WTC11 (cell line): Measurements from ENCODE around the gene TTN. TPM values are rescaled to one million over a fixed set of nuclear protein-coding genes. Genes with fewer than 3 reads are reported as not detected.

Source experiments
- ATAC-seq: fragments of 200-7000 bp; cut with Tn5 transposase; 2 replicates; pipeline ENCODE4 v1.10.0; 2021; ENCODE audit warnings: mild to moderate bottlenecking, moderate library complexity
- CTCF ChIA-PET: fragments of 300-600 bp; sonication (Branson Sonifier 250); formaldehyde crosslinking; loops from one replicate; lab custom pipeline; 2021; ENCODE audit warnings: antibody characterized with exemption; lab: Charles Lee
- POLR2A ChIA-PET: fragments of 350-600 bp; sonication (Branson Sonifier 250); formaldehyde crosslinking; loops from one replicate; lab custom pipeline; 2021; ENCODE audit warnings: antibody characterized with exemption; lab: Charles Lee
- DNase-seq: peaks from one replicate; pipeline ENCODE4 v3.0.0; 2021; ENCODE audit warnings: low spot score
- H3K27ac Mint-ChIP-seq: 2 replicates; pipeline ENCODE4 v1.8.0; 2021; ENCODE audit warnings: mixed read lengths
- H3K27me3 Mint-ChIP-seq: 2 replicates; pipeline ENCODE4 v1.8.0; 2021; ENCODE audit warnings: low read depth, mild to moderate bottlenecking, moderate library complexity, mixed read lengths
- H3K36me3 Mint-ChIP-seq: 2 replicates; pipeline ENCODE4 v1.8.0; 2021; ENCODE audit warnings: mixed read lengths
- H3K4me1 Mint-ChIP-seq: 2 replicates; pipeline ENCODE4 v1.8.0; 2022; ENCODE audit warnings: mixed read lengths
- H3K4me3 Mint-ChIP-seq: 2 replicates; pipeline ENCODE4 v1.8.0; 2021; ENCODE audit warnings: mild to moderate bottlenecking, moderate library complexity, mixed read lengths
- H3K9me3 Mint-ChIP-seq: 2 replicates; pipeline ENCODE4 v1.8.0; 2021; ENCODE audit warnings: mixed read lengths
- ATF1 ChIP-seq: sonication (generic); formaldehyde crosslinking; IDR thresholded peaks from 2 replicates; pipeline ENCODE4 v1.8.1; 2023; ENCODE audit warnings: mild to moderate bottlenecking, moderate library complexity, missing genetic modification reagents
- ATF3 ChIP-seq: sonication (generic); formaldehyde crosslinking; conservative IDR thresholded peaks from 2 replicates; pipeline ENCODE4 v1.8.1; 2022; ENCODE audit warnings: mild to moderate bottlenecking, missing genetic modification reagents
- CREM ChIP-seq: sonication (generic); formaldehyde crosslinking; IDR thresholded peaks from 2 replicates; pipeline ENCODE4 v1.8.1; 2022; ENCODE audit warnings: mild to moderate bottlenecking, missing genetic modification reagents, moderate library complexity
- ELF4 ChIP-seq: sonication (generic); formaldehyde crosslinking; IDR thresholded peaks from 2 replicates; pipeline ENCODE4 v1.8.1; 2022; ENCODE audit warnings: low read depth, mild to moderate bottlenecking, moderate library complexity, missing genetic modification reagents
- EMX1 ChIP-seq: fragments of 250-450 bp; sonication (Bioruptor Pico); IDR thresholded peaks from 2 replicates; pipeline ENCODE4 v1.8.0; 2021; ENCODE audit warnings: mild to moderate bottlenecking
- FOXJ3 ChIP-seq: sonication (generic); formaldehyde crosslinking; IDR thresholded peaks from 2 replicates; pipeline ENCODE4 v1.9.0; 2021; ENCODE audit warnings: missing genetic modification reagents, mild to moderate bottlenecking, borderline replicate concordance
- FOXP4 ChIP-seq: sonication (generic); formaldehyde crosslinking; IDR thresholded peaks from 2 replicates; pipeline ENCODE4 v1.8.0; 2022; ENCODE audit warnings: mild to moderate bottlenecking, missing genetic modification reagents
- JAZF1 ChIP-seq: fragments of 250-450 bp; sonication (Bioruptor Pico); IDR thresholded peaks from 2 replicates; pipeline ENCODE4 v1.9.0; 2021; ENCODE audit warnings: moderate library complexity, mild to moderate bottlenecking, inconsistent platforms
- JUN ChIP-seq: sonication (generic); formaldehyde crosslinking; IDR thresholded peaks from 2 replicates; pipeline ENCODE4 v1.8.0; 2023; ENCODE audit warnings: mild to moderate bottlenecking, missing genetic modification reagents
- KAT7 ChIP-seq: sonication (generic); formaldehyde crosslinking; IDR thresholded peaks from 2 replicates; pipeline ENCODE4 v1.8.1; 2023; ENCODE audit warnings: missing genetic modification reagents, mild to moderate bottlenecking, borderline replicate concordance
- NFE2L1 ChIP-seq: sonication (generic); formaldehyde crosslinking; IDR thresholded peaks from 2 replicates; pipeline ENCODE4 v1.8.1; 2023; ENCODE audit warnings: missing genetic modification reagents
- NR2C2 ChIP-seq: sonication (generic); formaldehyde crosslinking; IDR thresholded peaks from 2 replicates; pipeline ENCODE4 v1.8.0; 2022; ENCODE audit warnings: mild to moderate bottlenecking, missing genetic modification reagents
- TCF7 ChIP-seq: sonication (generic); formaldehyde crosslinking; IDR thresholded peaks from 2 replicates; pipeline ENCODE4 v1.8.0; 2022; ENCODE audit warnings: mild to moderate bottlenecking, low read depth, missing genetic modification reagents, moderate library complexity
- TP53 ChIP-seq: sonication (generic); formaldehyde crosslinking; IDR thresholded peaks from 2 replicates; pipeline ENCODE4 v1.8.1; 2023; ENCODE audit warnings: mild to moderate bottlenecking, missing genetic modification reagents
- ZBTB21 ChIP-seq: sonication (generic); formaldehyde crosslinking; IDR thresholded peaks from 2 replicates; pipeline ENCODE4 v1.8.1; 2023; ENCODE audit warnings: mild to moderate bottlenecking, missing genetic modification reagents, borderline replicate concordance
- ZNF121 ChIP-seq: sonication (generic); formaldehyde crosslinking; IDR thresholded peaks from 2 replicates; pipeline ENCODE4 v1.8.0; 2023; ENCODE audit warnings: missing genetic modification reagents
- ZNF219 ChIP-seq: sonication (generic); formaldehyde crosslinking; IDR thresholded peaks from 2 replicates; pipeline ENCODE4 v1.8.0; 2023; ENCODE audit warnings: missing genetic modification reagents, mild to moderate bottlenecking, borderline replicate concordance
- ZNF317 ChIP-seq: sonication (generic); formaldehyde crosslinking; IDR thresholded peaks from 2 replicates; pipeline ENCODE4 v1.8.1; 2023; ENCODE audit warnings: low read depth, mild to moderate bottlenecking, moderate library complexity, missing genetic modification reagents, borderline replicate concordance
- ZNF396 ChIP-seq: fragments of 250-450 bp; sonication (Bioruptor Pico); IDR thresholded peaks from 2 replicates; pipeline ENCODE4 v1.8.0; 2021; ENCODE audit warnings: mild to moderate bottlenecking, moderate library complexity, borderline replicate concordance
- ZNF423 ChIP-seq: fragments of 250-450 bp; sonication (Bioruptor Pico); IDR thresholded peaks from 2 replicates; pipeline ENCODE4 v2.1.2; 2022; ENCODE audit warnings: mild to moderate bottlenecking, moderate library complexity
- ZSCAN18 ChIP-seq: fragments of 250-450 bp; sonication (Bioruptor Pico); IDR thresholded peaks from 2 replicates; pipeline ENCODE4 v2.1.2; 2022; ENCODE audit warnings: mild to moderate bottlenecking, moderate library complexity
- total RNA-seq: library from RNA; stranded (reverse); gene quantifications from 3 replicates; pipeline ENCODE4 v1.2.3, GENCODE V29; 2021
- TF ChIP-seq, protein P1 (sequence below): sonication (generic); formaldehyde crosslinking; IDR thresholded peaks from 2 replicates; pipeline ENCODE4 v1.8.0; 2022; ENCODE audit warnings: mild to moderate bottlenecking, missing genetic modification reagents
- TF ChIP-seq, protein P2 (sequence below): sonication (generic); formaldehyde crosslinking; IDR thresholded peaks from 2 replicates; pipeline ENCODE4 v1.8.0; 2023; ENCODE audit warnings: missing genetic modification reagents
- TF ChIP-seq, protein P3 (sequence below): sonication (generic); formaldehyde crosslinking; IDR thresholded peaks from 2 replicates; pipeline ENCODE4 v1.8.1; 2023; ENCODE audit warnings: mild to moderate bottlenecking, missing genetic modification reagents, borderline replicate concordance
- TF ChIP-seq, protein P4 (sequence below): fragments of 250-450 bp; sonication (Bioruptor Pico); conservative IDR thresholded peaks from 2 replicates; pipeline ENCODE4 v1.9.0; 2021; ENCODE audit warnings: mild to moderate bottlenecking
- TF ChIP-seq, protein P5 (sequence below): fragments of 250-450 bp; sonication (Bioruptor Pico); IDR thresholded peaks from 2 replicates; pipeline ENCODE4 v1.8.0; 2021; ENCODE audit warnings: mild to moderate bottlenecking

The TTN gene
- total RNA-seq, 1 experiment from 2014 or later, result 4.7 TPM

DNA sequence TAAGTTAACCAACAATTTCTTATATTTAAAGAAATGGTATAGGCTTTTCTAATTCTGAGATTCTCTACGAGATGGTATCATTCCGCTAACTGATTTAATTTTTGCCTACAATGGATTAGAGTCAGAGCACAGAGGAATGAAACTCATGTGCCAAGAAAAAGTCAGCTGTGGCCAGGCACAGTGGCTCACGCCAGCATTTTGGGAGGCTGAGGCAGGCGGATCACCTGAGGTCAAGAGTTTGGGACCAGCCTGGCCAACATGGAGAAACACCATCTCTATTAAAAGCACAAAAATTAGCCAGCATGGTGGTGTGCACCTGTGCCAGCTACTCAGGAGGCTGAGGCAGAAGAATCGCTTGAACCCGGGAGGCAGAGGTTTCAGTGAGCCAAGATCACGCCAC, 17.0 kb upstream of the TTN start:
- Mint-ChIP-seq H3K27me3 (no peaks in the 10 kb centered on the region), H3K36me3 (no peaks in the 10 kb centered on the region), H3K27ac (no peak overlapping the region), H3K9me3 (peaks cover 6% of the 10 kb centered on the region; the same call in 1 of the 2 replicates), H3K4me1 (peaks cover 13% of the 10 kb centered on the region)
- no peak for DNase-seq
- no peak for TF ChIP-seq TCF7
- no peak for TF ChIP-seq ZBTB21
- no peak for TF ChIP-seq ZNF121
- TF ChIP-seq, protein P1, sequence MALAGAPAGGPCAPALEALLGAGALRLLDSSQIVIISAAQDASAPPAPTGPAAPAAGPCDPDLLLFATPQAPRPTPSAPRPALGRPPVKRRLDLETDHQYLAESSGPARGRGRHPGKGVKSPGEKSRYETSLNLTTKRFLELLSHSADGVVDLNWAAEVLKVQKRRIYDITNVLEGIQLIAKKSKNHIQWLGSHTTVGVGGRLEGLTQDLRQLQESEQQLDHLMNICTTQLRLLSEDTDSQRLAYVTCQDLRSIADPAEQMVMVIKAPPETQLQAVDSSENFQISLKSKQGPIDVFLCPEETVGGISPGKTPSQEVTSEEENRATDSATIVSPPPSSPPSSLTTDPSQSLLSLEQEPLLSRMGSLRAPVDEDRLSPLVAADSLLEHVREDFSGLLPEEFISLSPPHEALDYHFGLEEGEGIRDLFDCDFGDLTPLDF (CRISPR knock-in tag), result no peak
- no peak for TF ChIP-seq ATF3
- TF ChIP-seq NR2C2, result no peak
- no peak for TF ChIP-seq CREM (CRISPR knock-in tag)
- no peak for TF ChIP-seq ZSCAN18 (CRISPR knock-in tag)
- TF ChIP-seq EMX1 (CRISPR knock-in tag), result no peak
- TF ChIP-seq, protein P2, sequence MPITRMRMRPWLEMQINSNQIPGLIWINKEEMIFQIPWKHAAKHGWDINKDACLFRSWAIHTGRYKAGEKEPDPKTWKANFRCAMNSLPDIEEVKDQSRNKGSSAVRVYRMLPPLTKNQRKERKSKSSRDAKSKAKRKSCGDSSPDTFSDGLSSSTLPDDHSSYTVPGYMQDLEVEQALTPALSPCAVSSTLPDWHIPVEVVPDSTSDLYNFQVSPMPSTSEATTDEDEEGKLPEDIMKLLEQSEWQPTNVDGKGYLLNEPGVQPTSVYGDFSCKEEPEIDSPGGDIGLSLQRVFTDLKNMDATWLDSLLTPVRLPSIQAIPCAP, result no peak
- TF ChIP-seq ZNF317, result no peak
- no peak for TF ChIP-seq KAT7
- TF ChIP-seq FOXJ3, result no peak
- TF ChIP-seq TP53, result no peak
- TF ChIP-seq ATF1, result no peak
- no peak for TF ChIP-seq ZNF219 (CRISPR knock-in tag)
- TF ChIP-seq, protein P3, sequence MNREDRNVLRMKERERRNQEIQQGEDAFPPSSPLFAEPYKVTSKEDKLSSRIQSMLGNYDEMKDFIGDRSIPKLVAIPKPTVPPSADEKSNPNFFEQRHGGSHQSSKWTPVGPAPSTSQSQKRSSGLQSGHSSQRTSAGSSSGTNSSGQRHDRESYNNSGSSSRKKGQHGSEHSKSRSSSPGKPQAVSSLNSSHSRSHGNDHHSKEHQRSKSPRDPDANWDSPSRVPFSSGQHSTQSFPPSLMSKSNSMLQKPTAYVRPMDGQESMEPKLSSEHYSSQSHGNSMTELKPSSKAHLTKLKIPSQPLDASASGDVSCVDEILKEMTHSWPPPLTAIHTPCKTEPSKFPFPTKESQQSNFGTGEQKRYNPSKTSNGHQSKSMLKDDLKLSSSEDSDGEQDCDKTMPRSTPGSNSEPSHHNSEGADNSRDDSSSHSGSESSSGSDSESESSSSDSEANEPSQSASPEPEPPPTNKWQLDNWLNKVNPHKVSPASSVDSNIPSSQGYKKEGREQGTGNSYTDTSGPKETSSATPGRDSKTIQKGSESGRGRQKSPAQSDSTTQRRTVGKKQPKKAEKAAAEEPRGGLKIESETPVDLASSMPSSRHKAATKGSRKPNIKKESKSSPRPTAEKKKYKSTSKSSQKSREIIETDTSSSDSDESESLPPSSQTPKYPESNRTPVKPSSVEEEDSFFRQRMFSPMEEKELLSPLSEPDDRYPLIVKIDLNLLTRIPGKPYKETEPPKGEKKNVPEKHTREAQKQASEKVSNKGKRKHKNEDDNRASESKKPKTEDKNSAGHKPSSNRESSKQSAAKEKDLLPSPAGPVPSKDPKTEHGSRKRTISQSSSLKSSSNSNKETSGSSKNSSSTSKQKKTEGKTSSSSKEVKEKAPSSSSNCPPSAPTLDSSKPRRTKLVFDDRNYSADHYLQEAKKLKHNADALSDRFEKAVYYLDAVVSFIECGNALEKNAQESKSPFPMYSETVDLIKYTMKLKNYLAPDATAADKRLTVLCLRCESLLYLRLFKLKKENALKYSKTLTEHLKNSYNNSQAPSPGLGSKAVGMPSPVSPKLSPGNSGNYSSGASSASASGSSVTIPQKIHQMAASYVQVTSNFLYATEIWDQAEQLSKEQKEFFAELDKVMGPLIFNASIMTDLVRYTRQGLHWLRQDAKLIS (CRISPR knock-in tag), result no peak
- TF ChIP-seq, all 79 proteins: peak for 0
- no peak overlapping the region for H3K4me3 Mint-ChIP-seq
- CTCF ChIA-PET, result no interaction called here
- no peak for ATAC-seq
- POLR2A ChIA-PET, result no interaction called here

DNA sequence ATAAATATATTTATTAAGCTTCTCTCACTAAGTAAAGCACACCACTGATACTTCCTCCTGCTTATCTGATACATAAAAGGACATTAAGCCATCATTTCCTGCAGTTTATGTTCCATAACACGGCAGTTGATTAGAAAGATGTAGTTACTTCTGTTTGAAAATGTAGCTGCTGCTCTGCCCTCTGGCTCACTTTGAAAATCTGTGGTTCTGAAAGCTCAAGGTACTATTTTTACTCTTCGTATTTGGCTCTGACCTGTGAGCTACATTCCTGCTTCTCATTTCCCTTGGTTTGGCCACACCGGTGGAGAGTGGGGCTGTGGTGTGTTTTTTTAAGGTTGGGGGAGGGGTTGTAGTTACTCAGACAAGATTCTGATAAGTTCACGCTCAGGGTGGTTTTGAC, 12.8 kb upstream of the TTN start:
- DNase-seq, result no peak
- Mint-ChIP-seq H3K4me1 (peaks cover 3% of the 10 kb centered on the region; the same call in 1 of the 2 replicates), H3K27ac (peak overlapping the region; percentile 64; the same call in 1 of the 2 replicates), H3K27me3 (no peaks in the 10 kb centered on the region), H3K9me3 (no peaks in the 10 kb centered on the region), H3K36me3 (no peaks in the 10 kb centered on the region), H3K4me3 (no peak overlapping the region)
- ChIA-PET POLR2A (no interaction called here), CTCF (interaction anchor here (1.1 kb wide), 1 partner anchor 71 kb away, joined by 4 read pairs; no protein-coding TSS in a partner anchor)
- ATAC-seq, result no peak
- no peak for TF ChIP-seq JUN (CRISPR knock-in tag)
- TF ChIP-seq ZNF396 (CRISPR knock-in tag), result no peak
- TF ChIP-seq, protein P4, sequence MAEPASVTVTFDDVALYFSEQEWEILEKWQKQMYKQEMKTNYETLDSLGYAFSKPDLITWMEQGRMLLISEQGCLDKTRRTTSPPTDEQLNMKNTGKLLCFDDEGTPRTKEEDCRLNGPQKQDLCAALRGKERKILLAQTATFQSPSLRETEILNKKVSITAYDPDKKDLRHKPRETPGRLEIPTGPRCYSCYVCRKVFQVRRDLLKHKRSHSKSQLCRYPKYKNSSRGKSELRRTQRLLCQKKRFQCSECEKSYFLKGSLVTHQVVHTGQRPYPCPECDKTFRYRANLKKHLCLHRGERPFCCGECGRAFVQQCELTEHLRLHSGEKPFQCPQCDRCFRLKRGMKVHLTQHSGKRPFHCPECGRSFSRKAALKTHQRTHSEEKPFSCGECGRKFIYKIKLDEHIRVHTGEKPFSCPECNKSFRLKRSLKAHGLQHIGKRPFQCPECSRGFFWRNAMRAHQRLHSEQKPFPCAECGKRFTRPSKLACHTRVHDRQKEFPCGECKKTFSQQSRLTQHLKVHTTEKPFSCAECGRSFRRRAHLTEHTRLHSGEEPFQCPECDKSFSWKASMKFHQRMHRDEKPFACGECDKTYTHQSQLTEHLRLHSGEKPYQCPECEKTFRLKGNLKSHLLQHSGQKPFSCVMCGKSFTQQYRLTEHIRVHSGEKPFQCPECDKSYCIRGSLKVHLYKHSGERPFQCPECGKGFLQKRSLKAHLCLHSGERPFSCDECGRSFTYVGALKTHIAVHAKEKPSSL, result no peak
- TF ChIP-seq, protein P5, sequence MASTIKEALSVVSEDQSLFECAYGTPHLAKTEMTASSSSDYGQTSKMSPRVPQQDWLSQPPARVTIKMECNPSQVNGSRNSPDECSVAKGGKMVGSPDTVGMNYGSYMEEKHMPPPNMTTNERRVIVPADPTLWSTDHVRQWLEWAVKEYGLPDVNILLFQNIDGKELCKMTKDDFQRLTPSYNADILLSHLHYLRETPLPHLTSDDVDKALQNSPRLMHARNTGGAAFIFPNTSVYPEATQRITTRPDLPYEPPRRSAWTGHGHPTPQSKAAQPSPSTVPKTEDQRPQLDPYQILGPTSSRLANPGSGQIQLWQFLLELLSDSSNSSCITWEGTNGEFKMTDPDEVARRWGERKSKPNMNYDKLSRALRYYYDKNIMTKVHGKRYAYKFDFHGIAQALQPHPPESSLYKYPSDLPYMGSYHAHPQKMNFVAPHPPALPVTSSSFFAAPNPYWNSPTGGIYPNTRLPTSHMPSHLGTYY (CRISPR knock-in tag), result no peak
- TF ChIP-seq ELF4 (CRISPR knock-in tag), result no peak
- TF ChIP-seq ZNF423 (CRISPR knock-in tag), result no peak
- TF ChIP-seq FOXP4 (CRISPR knock-in tag), result no peak
- TF ChIP-seq NFE2L1, result no peak
- no peak for TF ChIP-seq JAZF1
- TF ChIP-seq, all 79 proteins: peak for 0
